Breast epithelium (tissue), 3 donors: ENCODE measurements around the gene OR7G1.

Source experiments
- CTCF ChIP-seq, 3 donors: fragments of 450-650 bp; IDR thresholded peaks; one replicate each; pipeline ENCODE4 v1.5.1; 2016 to 2017; ENCODE audit warnings: antibody characterized with exemption in 3 of 3, mild to moderate bottlenecking in 3 of 3, moderate library complexity in 3 of 3
- POLR2A ChIP-seq: fragments of 450-650 bp; IDR thresholded peaks from one replicate; pipeline ENCODE4 v1.6.1; 2016; ENCODE audit warnings: antibody characterized with exemption, mild to moderate bottlenecking, moderate library complexity
- POLR2AphosphoS5 ChIP-seq, 3 donors: sonication (generic); formaldehyde crosslinking; IDR thresholded peaks; one replicate each; pipeline ENCODE4 v1.6.1; 2017; ENCODE audit warnings: antibody characterized with exemption in 3 of 3

- TF ChIP-seq POLR2A (no peak), CTCF (IDR thresholded peaks at IDR 0.05) (no peak), POLR2AphosphoS5 (IDR thresholded peaks at IDR 0.05) (no peak)
These were observed 45.9 kb upstream of the OR7G1 start for GRCh38 chr19:9161427-9161826.
